Measurements from ENCODE around the gene FAM78B.

DNA sequence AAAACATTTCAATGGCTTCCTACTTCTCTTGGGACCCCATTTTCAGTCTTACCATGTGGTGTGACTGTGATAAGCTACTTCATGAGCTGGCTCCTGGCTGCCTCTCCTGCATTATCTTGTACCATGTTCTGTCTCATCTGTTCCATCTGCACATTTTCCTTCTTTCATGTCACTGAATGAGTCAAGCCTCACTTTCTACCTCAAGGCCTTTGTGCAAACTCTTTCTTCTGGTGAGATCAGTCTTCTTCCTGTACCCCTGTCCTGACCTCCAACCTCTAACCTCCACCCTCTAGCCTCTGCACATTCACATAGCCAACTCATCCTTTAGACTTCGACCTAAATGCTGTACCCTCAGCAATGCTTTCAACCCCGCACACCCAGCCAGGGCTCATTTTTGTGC lies 9.6 kb upstream of the FAM78B start:
- TF ChIP-seq, protein P1, sequence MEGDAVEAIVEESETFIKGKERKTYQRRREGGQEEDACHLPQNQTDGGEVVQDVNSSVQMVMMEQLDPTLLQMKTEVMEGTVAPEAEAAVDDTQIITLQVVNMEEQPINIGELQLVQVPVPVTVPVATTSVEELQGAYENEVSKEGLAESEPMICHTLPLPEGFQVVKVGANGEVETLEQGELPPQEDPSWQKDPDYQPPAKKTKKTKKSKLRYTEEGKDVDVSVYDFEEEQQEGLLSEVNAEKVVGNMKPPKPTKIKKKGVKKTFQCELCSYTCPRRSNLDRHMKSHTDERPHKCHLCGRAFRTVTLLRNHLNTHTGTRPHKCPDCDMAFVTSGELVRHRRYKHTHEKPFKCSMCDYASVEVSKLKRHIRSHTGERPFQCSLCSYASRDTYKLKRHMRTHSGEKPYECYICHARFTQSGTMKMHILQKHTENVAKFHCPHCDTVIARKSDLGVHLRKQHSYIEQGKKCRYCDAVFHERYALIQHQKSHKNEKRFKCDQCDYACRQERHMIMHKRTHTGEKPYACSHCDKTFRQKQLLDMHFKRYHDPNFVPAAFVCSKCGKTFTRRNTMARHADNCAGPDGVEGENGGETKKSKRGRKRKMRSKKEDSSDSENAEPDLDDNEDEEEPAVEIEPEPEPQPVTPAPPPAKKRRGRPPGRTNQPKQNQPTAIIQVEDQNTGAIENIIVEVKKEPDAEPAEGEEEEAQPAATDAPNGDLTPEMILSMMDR (IDR thresholded peaks at IDR 0.05) = no peak
- TF ChIP-seq, protein P2, sequence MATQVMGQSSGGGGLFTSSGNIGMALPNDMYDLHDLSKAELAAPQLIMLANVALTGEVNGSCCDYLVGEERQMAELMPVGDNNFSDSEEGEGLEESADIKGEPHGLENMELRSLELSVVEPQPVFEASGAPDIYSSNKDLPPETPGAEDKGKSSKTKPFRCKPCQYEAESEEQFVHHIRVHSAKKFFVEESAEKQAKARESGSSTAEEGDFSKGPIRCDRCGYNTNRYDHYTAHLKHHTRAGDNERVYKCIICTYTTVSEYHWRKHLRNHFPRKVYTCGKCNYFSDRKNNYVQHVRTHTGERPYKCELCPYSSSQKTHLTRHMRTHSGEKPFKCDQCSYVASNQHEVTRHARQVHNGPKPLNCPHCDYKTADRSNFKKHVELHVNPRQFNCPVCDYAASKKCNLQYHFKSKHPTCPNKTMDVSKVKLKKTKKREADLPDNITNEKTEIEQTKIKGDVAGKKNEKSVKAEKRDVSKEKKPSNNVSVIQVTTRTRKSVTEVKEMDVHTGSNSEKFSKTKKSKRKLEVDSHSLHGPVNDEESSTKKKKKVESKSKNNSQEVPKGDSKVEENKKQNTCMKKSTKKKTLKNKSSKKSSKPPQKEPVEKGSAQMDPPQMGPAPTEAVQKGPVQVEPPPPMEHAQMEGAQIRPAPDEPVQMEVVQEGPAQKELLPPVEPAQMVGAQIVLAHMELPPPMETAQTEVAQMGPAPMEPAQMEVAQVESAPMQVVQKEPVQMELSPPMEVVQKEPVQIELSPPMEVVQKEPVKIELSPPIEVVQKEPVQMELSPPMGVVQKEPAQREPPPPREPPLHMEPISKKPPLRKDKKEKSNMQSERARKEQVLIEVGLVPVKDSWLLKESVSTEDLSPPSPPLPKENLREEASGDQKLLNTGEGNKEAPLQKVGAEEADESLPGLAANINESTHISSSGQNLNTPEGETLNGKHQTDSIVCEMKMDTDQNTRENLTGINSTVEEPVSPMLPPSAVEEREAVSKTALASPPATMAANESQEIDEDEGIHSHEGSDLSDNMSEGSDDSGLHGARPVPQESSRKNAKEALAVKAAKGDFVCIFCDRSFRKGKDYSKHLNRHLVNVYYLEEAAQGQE (IDR thresholded peaks at IDR 0.05; ENCODE audit: insufficient read depth in 1 of 2, low read depth in 2 of 2, low read length in 1 of 2) = no peak
- no peak for TF ChIP-seq POLR2AphosphoS5 (IDR thresholded peaks at IDR 0.05; ENCODE audit: low read depth, low read length)
